AG09319 (cell line): ENCODE data around the gene RNF8.

ENCODE experiments used
- DNase-seq: peaks from one replicate; pipeline ENCODE4 v3.0.0-alpha.2; 2010; ENCODE audit warnings: low read depth; ENCODE audit errors: extremely low read depth
- TF ChIP-seq, protein P1 (sequence below): IDR thresholded peaks from 2 replicates; pipeline ENCODE4 v1.5.1; 2011; ENCODE audit warnings: low read depth, mild to moderate bottlenecking, inconsistent platforms, low read length, moderate library complexity

RNF8 gene

DNA sequence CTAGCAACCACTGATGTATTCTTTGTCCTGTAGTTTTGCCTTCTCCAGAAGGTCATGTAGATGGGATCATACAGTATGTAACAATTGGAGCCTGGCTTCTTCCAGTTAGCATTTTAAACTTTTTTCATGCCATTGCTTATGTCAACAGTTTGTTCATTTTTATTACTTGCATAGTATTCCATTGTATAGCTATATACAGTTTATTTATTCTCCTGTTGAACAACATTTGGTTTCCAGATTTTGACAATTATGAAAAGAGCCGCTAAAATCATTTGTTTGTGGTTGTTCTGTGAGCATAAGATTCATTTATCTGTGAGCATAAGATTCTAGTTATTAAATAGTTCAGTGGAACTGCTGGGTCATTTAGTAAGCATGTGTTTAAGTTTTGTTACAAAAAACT, 55.7 kb downstream of the RNF8 start:
- no peak for DNase-seq
- TF ChIP-seq, protein P1, sequence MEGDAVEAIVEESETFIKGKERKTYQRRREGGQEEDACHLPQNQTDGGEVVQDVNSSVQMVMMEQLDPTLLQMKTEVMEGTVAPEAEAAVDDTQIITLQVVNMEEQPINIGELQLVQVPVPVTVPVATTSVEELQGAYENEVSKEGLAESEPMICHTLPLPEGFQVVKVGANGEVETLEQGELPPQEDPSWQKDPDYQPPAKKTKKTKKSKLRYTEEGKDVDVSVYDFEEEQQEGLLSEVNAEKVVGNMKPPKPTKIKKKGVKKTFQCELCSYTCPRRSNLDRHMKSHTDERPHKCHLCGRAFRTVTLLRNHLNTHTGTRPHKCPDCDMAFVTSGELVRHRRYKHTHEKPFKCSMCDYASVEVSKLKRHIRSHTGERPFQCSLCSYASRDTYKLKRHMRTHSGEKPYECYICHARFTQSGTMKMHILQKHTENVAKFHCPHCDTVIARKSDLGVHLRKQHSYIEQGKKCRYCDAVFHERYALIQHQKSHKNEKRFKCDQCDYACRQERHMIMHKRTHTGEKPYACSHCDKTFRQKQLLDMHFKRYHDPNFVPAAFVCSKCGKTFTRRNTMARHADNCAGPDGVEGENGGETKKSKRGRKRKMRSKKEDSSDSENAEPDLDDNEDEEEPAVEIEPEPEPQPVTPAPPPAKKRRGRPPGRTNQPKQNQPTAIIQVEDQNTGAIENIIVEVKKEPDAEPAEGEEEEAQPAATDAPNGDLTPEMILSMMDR = no peak

DNA sequence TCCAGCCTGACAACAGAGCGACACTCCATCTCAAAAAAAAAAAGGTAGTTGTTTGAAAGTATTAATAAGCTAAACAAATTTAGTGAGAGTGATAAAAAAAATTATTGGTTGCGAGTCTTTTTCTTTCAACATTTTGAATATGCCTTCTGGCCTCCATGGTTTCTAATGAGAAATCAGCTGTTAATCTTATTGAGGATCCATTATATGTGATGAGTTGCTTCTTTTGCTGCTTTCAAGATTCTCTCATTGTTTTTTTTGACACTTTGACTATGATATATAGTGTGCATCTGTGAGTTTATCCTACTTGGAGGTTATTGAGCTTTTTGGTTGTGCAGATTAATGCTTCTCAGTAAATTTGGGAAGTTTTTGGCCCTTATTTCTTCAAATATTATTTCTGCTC, 63.6 kb downstream of the RNF8 start:
- no peak for DNase-seq
- TF ChIP-seq, protein P1 = no peak

DNA sequence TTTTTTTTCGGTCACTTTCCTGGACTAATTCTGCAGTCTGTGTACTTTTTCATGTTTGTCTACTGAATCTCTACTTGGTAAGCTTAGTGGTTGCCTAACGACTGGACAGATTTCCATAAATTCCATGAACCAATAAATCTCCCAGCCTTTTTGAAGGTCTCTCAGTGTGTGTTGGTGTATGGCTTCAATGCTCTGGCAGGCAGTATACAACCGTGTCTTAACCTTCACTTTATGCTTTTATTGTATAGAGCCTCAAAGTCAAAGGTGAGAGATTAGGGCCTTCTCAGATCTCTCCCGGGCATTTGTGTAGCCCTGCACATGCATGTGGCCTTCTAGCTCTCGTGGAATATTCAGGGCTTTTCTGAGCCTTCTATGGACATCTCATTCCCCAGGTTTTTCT, 64.9 kb downstream of the RNF8 start:
- TF ChIP-seq, protein P1 = no peak
- DNase-seq = no peak

DNA sequence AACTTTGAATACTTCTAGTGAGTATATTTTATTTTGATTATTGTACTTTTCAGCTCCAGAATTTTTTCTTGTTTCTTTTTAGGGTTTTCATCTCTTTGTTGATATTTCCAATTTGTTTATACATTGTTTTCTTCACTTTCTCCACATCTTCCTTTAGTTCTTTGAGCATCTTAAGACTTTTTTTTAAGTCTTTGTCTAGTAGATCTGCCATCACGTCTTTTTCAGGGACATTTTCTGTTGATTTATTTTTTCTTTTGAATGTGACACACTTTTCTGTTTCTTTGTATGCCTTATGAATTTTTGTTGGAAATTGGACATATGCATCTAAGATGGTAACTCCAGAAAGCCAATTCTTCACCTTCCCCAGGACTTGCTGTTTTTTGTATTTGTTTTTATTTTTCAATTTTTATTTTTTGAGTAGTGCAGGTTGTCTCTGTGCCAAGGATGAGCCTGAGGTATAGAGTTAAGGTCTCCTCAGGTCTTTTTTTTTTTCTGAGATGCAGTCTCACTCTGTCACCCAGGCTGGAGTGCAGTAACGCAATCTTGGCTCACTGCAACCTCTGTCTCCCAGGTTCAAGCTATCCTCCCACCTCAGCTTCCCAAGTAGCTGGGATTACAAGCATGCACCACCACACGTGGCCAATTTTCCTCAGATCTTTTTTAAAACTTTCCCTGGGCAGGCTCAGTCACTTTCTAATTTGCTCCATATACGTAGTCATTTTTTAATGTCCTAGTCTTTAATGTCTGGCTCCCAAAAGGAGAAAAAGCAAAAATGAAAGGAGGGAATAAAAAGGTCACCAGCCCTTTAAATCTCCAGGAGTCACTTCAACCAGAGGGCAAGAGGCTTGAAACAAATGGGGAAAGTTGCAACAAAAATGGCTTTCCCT, 72.5 kb downstream of the RNF8 start:
- TF ChIP-seq, protein P1 = no peak
- DNase-seq = no peak

DNA sequence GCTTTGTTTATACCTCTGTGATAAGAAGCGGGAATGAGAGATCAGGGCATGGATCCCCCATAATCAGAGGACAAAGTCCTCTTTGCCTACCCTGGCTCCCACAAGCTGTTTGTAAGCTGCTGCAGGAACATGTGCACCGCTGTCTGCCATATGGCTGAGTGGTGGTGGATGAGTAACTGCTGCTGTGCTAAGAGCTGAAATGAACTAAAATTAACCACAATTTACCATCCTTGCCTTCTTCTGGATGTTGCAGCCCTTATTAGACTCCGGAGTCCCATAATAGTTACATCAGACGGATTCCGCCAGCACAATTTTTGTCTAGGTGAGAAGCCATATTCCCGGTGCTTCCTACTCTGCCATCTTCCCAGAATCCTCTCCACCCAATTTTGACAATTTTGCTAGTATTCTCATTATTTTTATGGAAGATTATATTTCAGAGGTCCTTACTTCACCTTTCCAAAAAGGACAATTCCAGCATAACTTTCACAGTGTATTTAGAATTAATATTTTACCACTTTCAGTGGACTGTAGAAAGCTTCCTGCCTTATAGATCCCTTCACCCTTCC, 73.2 kb downstream of the RNF8 start:
- DNase-seq = no peak
- TF ChIP-seq, protein P1 = no peak

DNA sequence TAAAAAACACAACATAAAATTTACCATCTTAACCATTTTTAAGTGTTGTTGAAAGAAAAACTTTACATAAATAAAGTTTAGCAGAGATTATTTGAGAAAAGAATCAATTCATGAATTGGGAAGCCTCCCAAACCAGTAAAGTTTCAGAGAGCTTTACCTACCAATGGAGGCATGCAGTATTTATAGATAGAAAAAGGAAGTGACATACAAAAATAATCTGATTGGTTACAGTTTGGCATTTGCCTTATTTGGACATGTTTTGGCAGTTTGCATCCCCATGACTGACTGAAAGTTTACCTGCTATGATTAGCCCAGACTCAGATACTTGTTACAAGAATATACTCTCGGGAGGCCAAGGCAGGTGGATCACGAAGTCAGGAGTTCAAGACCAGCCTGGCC, 75.6 kb downstream of the RNF8 start:
- TF ChIP-seq, protein P1 = no peak
- DNase-seq = no peak

DNA sequence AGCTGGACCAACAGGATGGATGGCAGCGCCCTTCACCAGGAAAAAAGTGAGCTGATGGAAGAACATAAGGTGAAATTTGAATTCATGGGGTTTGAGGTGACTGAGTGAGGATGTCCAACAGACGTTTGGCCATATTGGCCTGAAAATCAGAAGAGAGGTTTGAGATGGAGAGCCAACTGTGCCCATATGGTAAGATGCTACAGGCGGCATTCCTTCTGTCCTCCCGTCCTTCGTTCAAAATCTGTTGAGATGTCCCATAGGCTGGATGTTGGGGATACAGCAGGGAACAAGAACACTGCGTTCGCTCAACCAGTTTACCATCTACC, 78.8 kb downstream of the RNF8 start:
- TF ChIP-seq, protein P1 = no peak
- DNase-seq = no peak
